NT2/D1 (cell line): ENCODE measurements around the gene IER5L.
"Not testable (repeated sequence)": the region's sequence is repeated elsewhere in the genome, so short reads cannot be mapped to it uniquely, and the experiment has no call there.

ENCODE experiments used
- DNase-seq: peaks from one replicate; pipeline ENCODE4 v3.0.0-alpha.2; 2011; ENCODE audit warnings: low read depth, low spot score
- H3K27me3 ChIP-seq: 2 replicates; pipeline ENCODE4 v1.6.0; 2011; ENCODE audit warnings: mild to moderate bottlenecking; ENCODE audit not compliant: insufficient read length, insufficient read depth
- H3K36me3 ChIP-seq: 2 replicates; pipeline ENCODE4 v1.6.1; 2011; ENCODE audit warnings: mild to moderate bottlenecking, low read length, mixed read lengths; ENCODE audit not compliant: insufficient read depth, insufficient read length
- H3K4me1 ChIP-seq: 2 replicates; pipeline ENCODE4 v1.5.1; 2011; ENCODE audit not compliant: insufficient read depth, insufficient read length
- H3K4me3 ChIP-seq: 2 replicates; pipeline ENCODE4 v1.5.1; 2011; ENCODE audit warnings: low read depth; ENCODE audit not compliant: insufficient read length
- H3K9ac ChIP-seq: 2 replicates; pipeline ENCODE4 v1.6.0; 2011; ENCODE audit warnings: low read depth; ENCODE audit not compliant: insufficient read length
- H3K9me3 ChIP-seq: 2 replicates; pipeline ENCODE4 v1.5.1; 2011; ENCODE audit warnings: mild to moderate bottlenecking, low read length; ENCODE audit not compliant: insufficient read depth
- SUZ12 ChIP-seq: IDR thresholded peaks from 2 replicates; pipeline ENCODE4 v1.6.1; 2011; ENCODE audit not compliant: insufficient read length, insufficient read depth; ENCODE audit errors: extremely low read depth
- YY1 ChIP-seq: IDR thresholded peaks from 2 replicates; pipeline ENCODE4 v1.6.1; 2011; ENCODE audit not compliant: insufficient read length, insufficient read depth
- ZNF274 ChIP-seq: IDR thresholded peaks from 2 replicates; pipeline ENCODE4 v1.6.1; 2011; ENCODE audit warnings: mild to moderate bottlenecking, low read depth, low read length

The IER5L gene

GRCh38 chr9:129166623-129167557 lies 11.2 kb downstream of the IER5L start:
- no peak for TF ChIP-seq ZNF274
- no peak for TF ChIP-seq SUZ12
- TF ChIP-seq YY1: no peak
- no peaks in the 10 kb centered on the region for H3K9me3 ChIP-seq
- peaks cover 19% of the 10 kb centered on the region for H3K4me1 ChIP-seq
- no peaks in the 10 kb centered on the region for H3K36me3 ChIP-seq
- H3K4me3 ChIP-seq: peak overlapping the region; percentile 9
- DNase-seq: no peak
- H3K9ac ChIP-seq: peak overlapping the region; percentile 57
- H3K27me3 ChIP-seq: peaks cover 1% of the 10 kb centered on the region

GRCh38 chr9:129165198-129165597 lies 12.9 kb downstream of the IER5L start:
- DNase-seq: no peak

GRCh38 chr9:129164246-129164930 lies 13.7 kb downstream of the IER5L start:
- Histone ChIP-seq H3K9me3 (no peaks in the 10 kb centered on the region), H3K4me3 (no peak overlapping the region), H3K27me3 (no peaks in the 10 kb centered on the region), H3K9ac (no peak overlapping the region), H3K4me1 (peaks cover 17% of the 10 kb centered on the region), H3K36me3 (no peaks in the 10 kb centered on the region)
- no peak for TF ChIP-seq YY1
- TF ChIP-seq SUZ12: no peak
- no peak for TF ChIP-seq ZNF274
- no peak for DNase-seq

More at GRCh38 chr9:129165198-129165597, 12.9 kb downstream of the IER5L start:
- Histone ChIP-seq H3K9ac (no peak overlapping the region), H3K27me3 (no peaks in the 10 kb centered on the region), H3K4me1 (peaks cover 20% of the 10 kb centered on the region), H3K36me3 (no peaks in the 10 kb centered on the region), H3K9me3 (no peaks in the 10 kb centered on the region), H3K4me3 (no peak overlapping the region)
- TF ChIP-seq SUZ12: no peak
- no peak for TF ChIP-seq YY1
- TF ChIP-seq ZNF274: no peak

- TF ChIP-seq ZNF274 (no peak), SUZ12 (no peak), YY1 (no peak)
These were observed 14.3 kb downstream of the IER5L start for GRCh38 chr9:129163753-129164152.

GRCh38 chr9:129163198-129163670 lies 14.8 kb downstream of the IER5L start:
- H3K27me3 ChIP-seq, H3K4me3 ChIP-seq, H3K9ac ChIP-seq, DNase-seq, H3K9me3 ChIP-seq, H3K36me3 ChIP-seq: not testable (repeated sequence)
- peaks cover 17% of the 10 kb centered on the region for H3K4me1 ChIP-seq

More at GRCh38 chr9:129163753-129164152, 14.3 kb downstream of the IER5L start:
- DNase-seq: no peak
- Histone ChIP-seq H3K4me1 (peaks cover 17% of the 10 kb centered on the region), H3K27me3 (no peaks in the 10 kb centered on the region), H3K9me3 (no peaks in the 10 kb centered on the region), H3K36me3 (no peaks in the 10 kb centered on the region), H3K9ac (no peak overlapping the region), H3K4me3 (no peak overlapping the region)

GRCh38 chr9:129162497-129163197 lies 15.4 kb downstream of the IER5L start:
- Histone ChIP-seq H3K4me1 (peaks cover 14% of the 10 kb centered on the region), H3K9ac (no peak overlapping the region), H3K27me3 (no peaks in the 10 kb centered on the region), H3K36me3 (no peaks in the 10 kb centered on the region), H3K4me3 (no peak overlapping the region), H3K9me3 (no peaks in the 10 kb centered on the region)
- TF ChIP-seq ZNF274 (no peak), SUZ12 (no peak), YY1 (no peak)
- no peak for DNase-seq

GRCh38 chr9:129161534-129161837 lies 16.6 kb downstream of the IER5L start:
- Histone ChIP-seq H3K36me3 (peaks cover 1% of the 10 kb centered on the region), H3K4me3 (no peak overlapping the region), H3K9me3 (no peaks in the 10 kb centered on the region), H3K4me1 (peaks cover 9% of the 10 kb centered on the region), H3K27me3 (no peaks in the 10 kb centered on the region), H3K9ac (no peak overlapping the region)
- no peak for DNase-seq
- TF ChIP-seq SUZ12 (no peak), ZNF274 (no peak), YY1 (no peak)
